Measurements from ENCODE around the gene ACBD6. TPM values are rescaled to one million over a fixed set of nuclear protein-coding genes. Genes with fewer than 3 reads are reported as not detected.
"Not testable (repeated sequence)": the region's sequence is repeated elsewhere in the genome, so short reads cannot be mapped to it uniquely, and the experiment has no call there.

ACBD6 gene, protein sequence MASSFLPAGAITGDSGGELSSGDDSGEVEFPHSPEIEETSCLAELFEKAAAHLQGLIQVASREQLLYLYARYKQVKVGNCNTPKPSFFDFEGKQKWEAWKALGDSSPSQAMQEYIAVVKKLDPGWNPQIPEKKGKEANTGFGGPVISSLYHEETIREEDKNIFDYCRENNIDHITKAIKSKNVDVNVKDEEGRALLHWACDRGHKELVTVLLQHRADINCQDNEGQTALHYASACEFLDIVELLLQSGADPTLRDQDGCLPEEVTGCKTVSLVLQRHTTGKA
- 75.2 to 80.5 TPM (median 77.5 TPM) in 3 replicates for total RNA-seq

DNA sequence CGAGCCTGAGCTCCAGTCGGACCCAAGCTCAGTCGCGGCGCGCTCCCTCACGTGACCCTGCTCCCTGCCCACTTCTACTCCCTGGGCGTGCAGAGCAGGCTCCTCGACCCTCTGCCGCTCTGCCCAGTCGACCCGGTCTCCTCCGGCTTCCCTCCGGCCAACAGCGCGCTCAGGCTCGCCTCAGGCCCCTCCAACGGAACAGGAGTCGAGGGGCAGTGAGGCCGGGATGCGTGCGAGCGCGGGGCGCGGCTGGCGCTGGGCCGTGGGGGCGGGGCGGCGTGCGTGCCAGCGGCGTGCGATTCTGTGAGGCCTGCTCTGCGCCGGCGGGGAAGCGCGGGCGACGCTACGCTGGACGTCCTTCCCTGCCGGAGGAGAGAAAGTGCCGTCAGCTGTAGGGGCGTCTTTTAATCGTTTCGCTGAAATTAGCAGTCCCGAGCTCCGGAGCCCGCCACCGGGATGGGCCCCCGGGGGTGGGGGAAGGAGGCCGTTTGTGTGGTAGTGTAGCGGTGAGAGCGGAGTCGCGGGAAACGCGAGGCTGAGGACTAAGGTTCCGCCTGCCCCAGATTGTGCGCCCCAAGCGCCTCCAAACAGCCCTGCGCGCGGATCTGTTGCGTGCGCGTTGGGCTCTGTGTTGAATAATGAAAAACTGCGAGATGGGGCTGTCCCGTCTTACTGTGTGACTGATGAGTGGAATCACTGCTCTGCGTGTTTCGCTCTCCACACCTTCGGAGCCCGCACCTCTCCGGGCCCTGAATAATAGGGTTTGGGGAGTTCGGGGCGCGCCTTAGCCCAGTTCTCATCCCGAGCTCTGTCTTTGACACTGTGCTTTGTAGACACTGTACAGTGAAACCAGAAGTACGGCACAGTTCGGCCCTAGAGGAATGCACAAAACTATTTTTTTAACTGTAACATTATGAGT, at the start of gene ACBD6:
TSS of gene ACBD6 (minus strand) at position 217 of the 919 bp plus-strand sequence. CDS start 311 bp downstream, outside the sequence.
- DNase-seq (ENCODE audit: low spot score in 2 of 2, unreplicated experiment in 2 of 2): peak; percentile 79 to 88
- peak within 1 kb of the TSS; percentile 98 for H3K27ac Mint-ChIP-seq
- peaks cover 43% of the 10 kb centered on the region for H3K4me1 Mint-ChIP-seq
- no peaks in the 10 kb centered on the region for H3K36me3 Mint-ChIP-seq
- peaks cover under 1% of the 10 kb centered on the region for H3K9me3 Mint-ChIP-seq
- H3K4me3 Mint-ChIP-seq: peak within 1 kb of the TSS; percentile 93
- no peaks in the 10 kb centered on the region for H3K27me3 Mint-ChIP-seq (ENCODE audit: low read depth)
- TF ChIP-seq, protein P1, sequence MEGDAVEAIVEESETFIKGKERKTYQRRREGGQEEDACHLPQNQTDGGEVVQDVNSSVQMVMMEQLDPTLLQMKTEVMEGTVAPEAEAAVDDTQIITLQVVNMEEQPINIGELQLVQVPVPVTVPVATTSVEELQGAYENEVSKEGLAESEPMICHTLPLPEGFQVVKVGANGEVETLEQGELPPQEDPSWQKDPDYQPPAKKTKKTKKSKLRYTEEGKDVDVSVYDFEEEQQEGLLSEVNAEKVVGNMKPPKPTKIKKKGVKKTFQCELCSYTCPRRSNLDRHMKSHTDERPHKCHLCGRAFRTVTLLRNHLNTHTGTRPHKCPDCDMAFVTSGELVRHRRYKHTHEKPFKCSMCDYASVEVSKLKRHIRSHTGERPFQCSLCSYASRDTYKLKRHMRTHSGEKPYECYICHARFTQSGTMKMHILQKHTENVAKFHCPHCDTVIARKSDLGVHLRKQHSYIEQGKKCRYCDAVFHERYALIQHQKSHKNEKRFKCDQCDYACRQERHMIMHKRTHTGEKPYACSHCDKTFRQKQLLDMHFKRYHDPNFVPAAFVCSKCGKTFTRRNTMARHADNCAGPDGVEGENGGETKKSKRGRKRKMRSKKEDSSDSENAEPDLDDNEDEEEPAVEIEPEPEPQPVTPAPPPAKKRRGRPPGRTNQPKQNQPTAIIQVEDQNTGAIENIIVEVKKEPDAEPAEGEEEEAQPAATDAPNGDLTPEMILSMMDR (IDR thresholded peaks at IDR 0.05; ENCODE audit: unreplicated experiment): no peak

DNA sequence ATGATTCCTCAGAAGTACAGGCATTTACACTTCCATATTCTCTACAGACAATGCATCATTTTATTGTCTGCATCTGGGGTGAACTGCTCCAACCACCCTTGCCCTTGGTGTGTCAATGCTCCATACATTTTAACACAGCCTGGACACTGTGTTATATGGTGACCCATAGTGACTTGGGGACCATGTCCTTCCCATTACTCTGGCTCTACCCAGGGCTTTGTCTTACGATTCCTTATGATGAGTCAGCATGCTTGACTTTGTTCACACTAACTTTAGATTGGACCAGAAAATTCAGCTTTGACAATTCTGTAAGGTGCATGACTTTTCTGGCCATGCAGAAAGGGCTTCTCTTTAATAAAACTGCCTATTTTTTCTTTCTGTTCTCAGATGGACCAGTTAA, 49.6 kb upstream of the ACBD6 start:
- H3K27ac Mint-ChIP-seq: no peak overlapping the region
- TF ChIP-seq, protein P1 (IDR thresholded peaks at IDR 0.05; ENCODE audit: unreplicated experiment): no peak

DNA sequence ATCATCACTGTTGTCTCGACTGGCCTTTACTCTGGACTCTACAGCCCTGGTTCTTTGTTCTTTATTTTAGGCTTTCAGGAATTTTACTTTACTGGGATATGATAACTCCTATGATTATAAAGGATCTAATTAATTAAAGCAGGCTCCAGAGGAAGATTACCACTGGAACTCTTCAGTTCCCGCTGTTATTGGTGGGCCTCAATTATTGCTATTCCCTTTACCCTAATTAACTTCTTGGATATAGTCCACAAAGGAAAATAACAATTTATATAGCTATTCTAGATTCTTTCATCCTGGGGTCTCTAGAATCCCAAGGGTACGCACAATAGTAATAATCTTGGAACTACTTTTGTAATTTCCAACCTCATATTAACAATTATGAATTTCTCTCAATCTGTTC, 47.9 kb upstream of the ACBD6 start:
- DNase-seq (ENCODE audit: low spot score in 2 of 2, unreplicated experiment in 2 of 2): no peak
- Mint-ChIP-seq H3K36me3 (no peaks in the 10 kb centered on the region), H3K27ac (no peak overlapping the region), H3K4me1 (peaks cover under 1% of the 10 kb centered on the region), H3K9me3 (no peaks in the 10 kb centered on the region), H3K27me3 (ENCODE audit: low read depth) (no peaks in the 10 kb centered on the region), H3K4me3 (no peak overlapping the region)
- TF ChIP-seq, protein P1 (IDR thresholded peaks at IDR 0.05; ENCODE audit: unreplicated experiment): no peak

More for the DNA sequence above, 49.6 kb upstream of the ACBD6 start:
- Mint-ChIP-seq H3K4me1 (peaks cover 4% of the 10 kb centered on the region), H3K36me3 (no peaks in the 10 kb centered on the region), H3K9me3 (no peaks in the 10 kb centered on the region), H3K27me3 (ENCODE audit: low read depth) (no peaks in the 10 kb centered on the region), H3K4me3 (no peak overlapping the region)
- DNase-seq (ENCODE audit: low spot score in 2 of 2, unreplicated experiment in 2 of 2): no peak

DNA sequence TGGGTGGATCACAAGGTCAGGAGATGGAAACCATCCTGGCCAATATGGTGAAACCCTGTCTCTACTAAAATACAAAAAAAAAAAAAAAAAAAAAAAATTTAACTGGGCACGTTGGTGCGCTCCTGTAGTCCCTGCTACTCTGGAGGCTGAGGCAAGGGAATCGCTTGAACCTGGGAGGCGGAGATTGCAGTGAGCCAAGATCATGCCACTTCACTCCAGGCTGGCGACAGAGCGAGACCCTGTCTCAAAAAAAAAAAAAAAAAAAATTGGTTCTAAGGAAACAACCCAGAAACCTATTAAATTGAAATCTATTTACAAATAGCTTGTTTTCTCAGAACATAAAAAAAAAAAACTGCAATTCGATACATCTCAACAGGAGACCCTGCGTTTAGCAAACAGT, 47.4 kb upstream of the ACBD6 start:
- H3K27ac Mint-ChIP-seq; H3K4me3 Mint-ChIP-seq; H3K36me3 Mint-ChIP-seq; DNase-seq (ENCODE audit: low spot score in 2 of 2, unreplicated experiment in 2 of 2); H3K27me3 Mint-ChIP-seq (ENCODE audit: low read depth); H3K4me1 Mint-ChIP-seq; H3K9me3 Mint-ChIP-seq: not testable (repeated sequence)

DNA sequence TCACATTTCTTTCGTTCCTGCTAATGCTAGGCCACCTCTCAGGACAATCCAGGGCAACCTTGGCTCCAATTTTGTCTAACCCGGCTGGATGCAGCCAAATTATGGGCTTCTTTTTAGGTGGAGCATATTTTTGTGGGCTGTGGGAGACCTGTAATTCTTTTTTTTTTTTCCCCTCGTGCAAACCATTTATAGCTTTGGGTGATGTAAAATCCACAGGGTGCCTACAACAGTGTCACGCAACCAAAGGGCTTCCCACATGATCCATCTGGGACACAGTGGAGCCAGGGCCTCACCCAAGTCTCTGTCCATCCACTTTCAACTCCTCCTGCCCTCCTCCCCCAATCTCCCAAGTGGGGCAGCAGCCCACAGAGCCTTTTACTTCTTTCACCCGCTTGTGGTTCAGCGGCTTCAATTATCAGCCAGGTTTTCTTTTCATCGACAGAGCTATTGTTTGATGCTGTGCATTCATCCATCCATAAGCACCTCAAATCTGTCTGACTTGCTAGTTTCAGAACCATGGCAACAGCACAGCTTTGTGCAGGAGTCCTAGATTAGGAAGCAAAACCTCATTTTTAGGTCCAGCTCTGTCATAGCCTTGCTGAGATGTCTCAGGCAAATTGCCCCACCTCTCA, 46.4 kb upstream of the ACBD6 start:
- Mint-ChIP-seq H3K27me3 (ENCODE audit: low read depth) (no peaks in the 10 kb centered on the region), H3K4me1 (no peaks in the 10 kb centered on the region), H3K36me3 (no peaks in the 10 kb centered on the region), H3K27ac (no peak overlapping the region), H3K4me3 (no peak overlapping the region), H3K9me3 (no peaks in the 10 kb centered on the region)
- TF ChIP-seq, protein P1 (IDR thresholded peaks at IDR 0.05; ENCODE audit: unreplicated experiment): no peak
- no peak for DNase-seq (ENCODE audit: low spot score in 2 of 2, unreplicated experiment in 2 of 2)
